NCI-H128 (cell line): ENCODE measurements around the gene SERTAD2.

Experiments
- DNase-seq: peaks from one replicate; lab custom pipeline; 2025; ENCODE audit not compliant: unreplicated experiment; lab: John Stamatoyannopoulos, UW

SERTAD2 gene

GRCh38 chr2:64629875-64630274, 23.8 kb downstream of the SERTAD2 start:
- no peak for DNase-seq

- no peak for DNase-seq
Observed at GRCh38 chr2:64629329-64629781, 24.4 kb downstream of the SERTAD2 start.

- no peak for DNase-seq
Observed at GRCh38 chr2:64627860-64628841, 25.6 kb downstream of the SERTAD2 start.

DNA sequence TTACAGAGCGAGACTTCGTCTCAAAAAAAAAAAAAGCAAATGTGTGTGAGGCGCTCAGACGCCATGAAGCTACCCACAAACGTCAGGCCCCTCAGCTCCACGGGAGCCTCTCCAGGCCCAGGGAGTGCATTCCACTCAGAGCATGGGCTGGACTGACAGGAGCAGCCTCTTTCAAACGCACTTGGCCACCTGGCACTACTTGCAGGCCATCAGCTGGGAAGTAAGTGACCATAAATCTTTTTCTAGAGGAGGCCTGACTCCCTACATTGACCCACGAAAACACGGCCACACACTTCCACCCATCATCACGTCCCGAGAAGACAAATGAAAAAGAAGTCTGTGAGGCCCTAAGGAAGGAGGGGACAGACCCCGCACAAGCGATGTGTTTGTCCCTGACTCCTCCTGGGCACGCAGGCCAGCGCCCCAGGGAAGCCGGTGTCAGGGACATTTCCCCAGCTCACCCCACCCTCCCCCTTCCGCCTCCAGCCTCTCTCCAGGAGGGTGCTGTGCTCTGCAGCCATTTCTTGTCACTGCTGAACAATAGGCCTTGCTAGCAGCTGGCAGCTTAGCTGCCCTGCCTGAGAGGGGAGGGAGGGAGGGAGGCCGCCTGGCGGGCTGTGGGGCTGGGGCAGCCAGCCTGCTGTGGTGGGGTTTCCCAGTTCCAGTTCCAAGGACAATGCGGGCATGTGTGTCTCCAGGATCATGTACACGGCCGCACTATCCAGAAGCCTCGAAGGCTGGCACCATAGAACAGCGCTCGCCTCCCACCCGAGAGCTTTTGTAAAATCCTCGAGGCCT, 26.6 kb downstream of the SERTAD2 start:
- DNase-seq, result peak; percentile 28

GRCh38 chr2:64626146-64626809, 27.4 kb downstream of the SERTAD2 start:
- no peak for DNase-seq

GRCh38 chr2:64625299-64626145, 28.2 kb downstream of the SERTAD2 start:
- no peak for DNase-seq

DNA sequence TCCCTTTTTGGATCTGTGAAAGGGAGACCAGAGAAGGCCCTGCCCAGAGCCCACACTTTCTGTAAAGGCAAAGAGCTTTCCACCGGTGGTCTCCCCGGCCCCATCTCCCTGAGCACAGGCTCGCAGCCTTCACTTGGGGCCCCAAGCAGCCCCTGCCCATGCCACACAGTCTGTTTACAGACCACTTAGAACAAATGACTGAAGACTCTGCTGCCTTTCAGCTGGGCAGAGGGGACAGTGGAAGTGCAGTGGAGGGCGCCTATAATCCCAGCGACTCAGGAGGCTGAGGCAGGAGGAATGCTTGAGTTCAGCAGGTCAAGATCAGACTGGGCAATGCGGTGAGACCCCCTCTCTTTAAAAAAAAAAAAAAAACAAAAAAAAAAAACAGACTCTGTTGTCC, 28.9 kb downstream of the SERTAD2 start:
- no peak for DNase-seq

- DNase-seq, result no peak
Observed at GRCh38 chr2:64624108-64624610, 29.6 kb downstream of the SERTAD2 start.

- DNase-seq, result no peak
Observed at GRCh38 chr2:64623242-64623850, 30.4 kb downstream of the SERTAD2 start.

DNA sequence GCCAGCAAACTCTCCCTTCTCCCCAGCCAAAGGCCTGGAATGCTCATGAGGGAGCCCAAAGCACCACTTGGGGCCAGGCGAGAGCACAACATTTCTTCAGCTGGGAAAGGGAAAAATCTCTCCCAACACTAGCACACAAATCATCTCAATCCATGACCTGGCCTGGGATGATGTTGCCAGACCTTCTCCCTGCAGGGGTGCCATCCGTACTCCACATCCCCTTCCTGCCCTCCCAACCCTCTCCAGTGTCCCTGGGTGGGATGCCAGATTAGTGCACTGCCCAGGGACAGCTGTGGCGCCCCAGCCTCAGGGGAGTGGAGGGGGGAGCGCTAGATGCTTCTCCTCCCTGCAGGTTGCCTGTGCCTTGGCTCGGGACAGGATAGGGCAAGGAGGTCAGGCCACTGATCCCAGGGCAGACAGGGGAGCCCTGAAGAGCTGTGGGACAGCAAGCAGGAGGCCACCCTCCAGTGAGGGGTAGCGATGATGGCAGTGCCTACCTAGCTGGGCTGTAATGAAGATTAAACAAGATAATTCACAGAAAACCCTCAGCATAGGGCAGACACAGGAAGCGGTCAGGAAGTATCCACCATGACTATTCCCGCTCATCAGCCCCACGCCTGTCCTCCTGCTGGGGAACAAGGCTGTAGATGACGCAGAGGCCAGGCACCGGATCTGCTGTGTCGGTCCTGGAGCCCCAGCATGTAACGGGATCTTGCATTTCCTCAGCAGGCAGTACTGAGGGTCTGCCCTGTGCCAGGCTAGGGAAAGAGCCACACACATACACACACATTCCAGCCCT, 31.1 kb downstream of the SERTAD2 start:
- no peak for DNase-seq

DNA sequence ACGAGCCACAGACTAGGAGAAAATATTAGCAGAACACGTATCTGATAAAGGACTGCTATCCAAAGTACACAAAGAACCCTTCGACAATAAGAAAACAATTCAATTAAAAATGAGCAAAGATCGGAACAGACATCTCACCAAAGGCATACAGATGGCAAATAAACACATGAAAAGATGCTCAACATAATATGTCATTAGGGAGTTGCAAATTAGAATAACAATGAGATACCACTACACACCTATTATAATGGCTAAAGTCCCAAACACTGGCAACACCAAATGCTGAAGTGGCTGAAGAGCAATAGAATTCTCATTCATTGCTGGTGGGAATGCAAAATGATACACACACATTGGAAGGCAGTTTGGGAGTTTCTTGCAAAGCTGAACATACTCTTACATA, 33.1 kb downstream of the SERTAD2 start:
- no peak for DNase-seq

- DNase-seq, result no peak
Observed at GRCh38 chr2:64617631-64618151, 36.0 kb downstream of the SERTAD2 start.

DNA sequence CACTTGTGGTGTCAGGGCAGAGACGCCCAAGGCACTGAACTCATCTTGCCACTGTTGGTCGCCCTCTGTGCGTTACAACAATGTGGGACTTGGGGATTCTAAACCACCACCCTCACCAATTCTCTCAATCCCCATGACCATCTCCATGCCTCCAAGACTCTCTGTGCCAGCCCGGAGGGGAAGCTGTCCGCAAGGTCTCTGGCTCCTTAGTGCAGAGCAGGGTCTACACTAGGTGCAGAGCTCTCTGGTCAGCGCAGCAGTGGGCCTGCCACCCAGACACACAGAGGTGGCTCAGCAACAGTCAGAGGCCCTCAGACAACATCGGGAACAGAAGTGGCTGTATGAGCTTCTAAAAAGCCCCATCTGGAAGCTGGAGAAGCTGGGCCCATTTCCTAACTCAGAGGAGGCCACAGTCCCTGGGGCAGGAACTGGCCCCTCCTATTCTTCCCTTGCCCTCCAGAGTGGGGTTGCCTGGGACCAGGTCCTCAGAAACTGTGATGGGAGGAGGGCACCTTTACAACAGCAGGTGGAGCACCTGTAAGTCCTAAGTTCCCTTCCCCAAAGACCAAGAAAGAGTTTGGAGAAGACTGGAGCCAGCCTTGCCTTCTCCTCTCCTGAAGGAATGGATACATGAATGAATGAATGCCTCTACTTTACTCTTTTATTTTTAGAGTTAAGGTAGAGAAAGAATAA, 37.7 kb downstream of the SERTAD2 start:
- DNase-seq, result no peak

DNA sequence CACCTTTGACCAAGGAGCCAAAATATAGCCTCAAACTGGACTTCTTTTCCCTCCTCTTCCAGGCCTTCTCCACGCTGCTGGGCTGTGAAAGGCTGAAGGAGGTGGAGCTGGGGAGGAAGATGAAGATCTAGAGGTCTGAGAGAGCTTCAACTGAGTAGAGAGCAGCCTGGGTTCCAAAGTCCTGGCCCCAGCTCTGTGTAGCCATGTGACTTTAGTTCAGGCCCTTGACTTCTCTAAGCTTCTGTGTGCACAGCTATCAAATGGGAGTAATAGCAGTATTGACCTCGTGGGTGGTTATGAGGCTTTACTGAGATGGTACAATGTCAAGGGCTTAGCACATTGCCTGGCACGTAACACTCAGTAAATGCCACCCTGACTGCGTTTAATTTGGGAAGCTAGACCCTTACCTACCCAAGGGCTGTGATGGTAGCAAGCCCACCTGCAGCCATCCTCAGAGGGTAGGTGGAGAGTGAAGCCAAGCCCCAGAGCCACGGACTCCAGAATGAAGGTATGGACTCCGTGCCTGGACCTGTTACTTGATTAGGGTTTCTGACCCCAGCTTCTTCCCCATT, 38.4 kb downstream of the SERTAD2 start:
- no peak for DNase-seq

DNA sequence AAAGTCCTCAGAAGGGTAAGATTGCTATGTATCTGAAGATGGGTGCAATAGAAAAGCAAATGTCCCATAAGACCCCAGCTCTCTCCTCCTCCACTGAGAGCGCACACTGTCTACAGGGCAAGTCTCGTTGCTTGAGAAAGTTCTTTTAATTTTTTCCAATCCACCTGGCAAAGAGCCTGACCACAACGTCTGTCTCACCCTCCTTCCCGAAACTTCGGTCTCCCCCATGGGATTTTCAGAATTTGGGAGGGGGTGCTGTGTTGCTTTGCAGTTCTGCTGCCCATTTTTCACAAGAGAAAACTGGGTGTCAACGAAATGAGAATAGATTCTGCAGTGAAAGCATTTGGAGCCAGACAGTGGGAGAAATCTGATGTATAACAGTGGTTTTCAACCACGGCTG, 40.4 kb downstream of the SERTAD2 start:
- DNase-seq, result no peak

DNA sequence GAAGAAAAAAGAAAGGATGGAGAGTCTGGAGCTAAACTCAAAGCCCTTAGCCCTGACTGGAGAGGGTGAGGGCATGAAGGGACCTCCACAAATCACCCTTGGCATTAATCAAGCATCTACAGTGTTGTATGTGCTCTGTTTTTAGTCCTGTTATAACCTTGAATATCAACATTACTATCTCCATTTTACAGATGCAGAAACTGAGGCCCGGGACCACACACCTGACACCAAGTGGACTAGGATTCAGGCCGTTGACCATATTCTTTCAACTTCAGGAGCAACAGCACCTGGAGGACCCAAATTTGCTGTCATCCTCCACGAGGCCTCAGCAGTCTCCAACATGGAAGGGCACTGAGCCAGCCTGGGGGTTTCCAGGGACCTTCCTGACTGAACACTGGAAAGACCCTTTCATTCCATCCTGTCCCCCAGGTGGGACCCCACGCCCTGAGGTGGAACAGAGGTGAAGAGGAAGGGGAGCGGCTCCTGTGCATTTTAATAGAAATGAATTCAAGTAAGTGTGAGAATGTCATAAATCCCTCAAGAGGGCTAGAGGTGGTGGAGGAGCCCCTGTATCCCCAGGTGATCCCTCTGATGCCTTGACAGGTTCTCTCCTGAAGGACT, 41.0 kb downstream of the SERTAD2 start:
- no peak for DNase-seq

GRCh38 chr2:64610316-64610855, 43.3 kb downstream of the SERTAD2 start:
- DNase-seq, result no peak
